SK-N-DZ (cell line): ENCODE results near the gene KRTAP17-1.
"Not testable (repeated sequence)": the region's sequence is repeated elsewhere in the genome, so short reads cannot be mapped to it uniquely, and the experiment has no call there.

Experiments
- DNase-seq: peaks from one replicate; pipeline ENCODE4 v3.0.0-alpha.2; 2015; ENCODE audit warnings: low spot score
- small RNA-seq, 2 experiments: library from RNA; depleted of rRNA; stranded (forward); fragments of <200 nt; gene quantifications; one replicate each; pipeline ENCODE3, GENCODE V24; 2014

KRTAP17-1 gene

DNA sequence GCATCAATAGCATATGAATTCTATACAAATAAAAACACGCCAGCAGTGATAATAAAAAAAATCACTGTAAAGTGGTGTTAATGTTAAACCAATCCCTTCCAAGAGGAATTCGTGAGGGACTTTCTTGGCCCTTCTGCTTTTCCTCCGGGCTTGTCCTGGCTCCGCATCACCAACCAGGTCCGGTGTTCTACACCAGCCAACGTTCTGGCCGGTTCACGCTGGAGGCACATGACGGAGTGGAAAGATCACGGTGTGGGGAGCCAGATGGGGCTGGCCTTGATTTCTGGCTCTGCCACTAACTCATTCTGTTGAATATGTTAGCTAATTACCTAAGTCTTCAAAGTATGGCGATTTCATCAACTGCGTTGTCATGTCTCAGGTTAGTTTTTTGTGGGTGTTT is 11.4 kb downstream of the KRTAP17-1 start:
- no peak for DNase-seq

DNA sequence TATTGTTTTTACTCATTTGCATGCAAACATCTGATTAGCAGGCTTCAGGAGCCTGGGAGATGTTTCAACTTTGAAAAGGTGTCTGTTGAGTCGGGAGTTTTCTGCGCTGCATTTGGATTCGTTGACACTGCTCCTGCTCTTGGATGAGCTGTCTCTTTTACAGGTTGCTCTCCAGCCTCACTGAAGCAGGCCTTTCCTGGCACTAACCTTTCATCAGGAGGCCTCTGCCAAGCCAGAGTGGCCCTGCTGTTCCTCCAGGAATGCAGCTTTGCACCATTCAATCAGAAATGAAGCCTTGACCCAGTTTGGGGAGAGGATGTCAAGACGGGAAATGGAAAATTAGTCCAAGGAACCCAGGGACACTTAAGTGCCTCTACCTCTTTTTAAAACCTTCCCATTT is 12.5 kb downstream of the KRTAP17-1 start:
- DNase-seq: no peak

DNA sequence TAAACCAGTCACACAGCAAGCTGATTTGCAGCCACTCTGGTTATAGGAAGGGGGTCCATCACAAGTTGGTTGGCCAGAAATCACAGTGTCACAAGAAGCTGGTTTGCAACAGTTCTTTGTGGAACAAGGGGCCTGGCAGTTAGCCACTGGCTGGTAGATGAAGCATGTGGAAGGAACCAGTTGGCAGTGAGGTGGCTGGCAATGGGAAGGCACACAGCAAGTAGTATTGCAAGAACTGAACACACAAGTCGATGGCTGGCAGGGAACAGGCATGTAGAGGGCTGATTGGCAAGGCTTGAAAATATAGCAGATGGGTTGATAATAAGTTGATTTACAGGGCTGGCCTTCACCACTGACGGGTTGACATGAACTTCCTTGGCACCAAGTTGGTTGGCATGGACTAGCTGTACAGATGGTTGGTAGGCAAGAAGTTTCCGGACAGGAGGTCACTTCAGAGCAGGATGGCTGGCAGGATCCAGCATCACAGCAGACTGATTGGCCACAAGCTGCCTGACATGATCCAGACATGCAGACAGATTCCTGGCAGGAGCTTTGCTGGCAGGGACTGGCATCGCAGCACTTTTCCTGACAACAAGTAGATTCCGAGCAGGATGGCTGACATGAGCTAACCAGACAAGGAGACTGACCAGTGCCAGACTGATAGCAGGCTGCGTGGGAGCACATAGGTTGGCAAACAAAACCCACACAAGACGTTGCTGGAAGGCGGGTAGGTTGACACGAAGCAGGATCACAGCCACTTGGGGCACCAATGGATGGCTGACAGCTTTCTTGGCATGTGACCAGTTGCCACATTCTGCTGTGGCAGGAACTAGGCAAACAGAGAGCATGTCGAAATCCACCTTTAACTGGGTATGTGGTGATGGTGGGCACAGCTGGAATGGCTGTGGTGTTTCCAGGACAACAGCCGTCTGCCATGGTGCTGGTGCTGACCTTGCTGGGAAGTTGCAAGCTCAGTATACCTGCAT is 13.3 kb downstream of the KRTAP17-1 start, which contains the start of gene KRTAP29-1:
KRTAP29-1 (minus strand) TSS at position 936 of the 986 bp plus-strand sequence; CDS start at position 936, 0 bp downstream.
- no peak for DNase-seq

DNA sequence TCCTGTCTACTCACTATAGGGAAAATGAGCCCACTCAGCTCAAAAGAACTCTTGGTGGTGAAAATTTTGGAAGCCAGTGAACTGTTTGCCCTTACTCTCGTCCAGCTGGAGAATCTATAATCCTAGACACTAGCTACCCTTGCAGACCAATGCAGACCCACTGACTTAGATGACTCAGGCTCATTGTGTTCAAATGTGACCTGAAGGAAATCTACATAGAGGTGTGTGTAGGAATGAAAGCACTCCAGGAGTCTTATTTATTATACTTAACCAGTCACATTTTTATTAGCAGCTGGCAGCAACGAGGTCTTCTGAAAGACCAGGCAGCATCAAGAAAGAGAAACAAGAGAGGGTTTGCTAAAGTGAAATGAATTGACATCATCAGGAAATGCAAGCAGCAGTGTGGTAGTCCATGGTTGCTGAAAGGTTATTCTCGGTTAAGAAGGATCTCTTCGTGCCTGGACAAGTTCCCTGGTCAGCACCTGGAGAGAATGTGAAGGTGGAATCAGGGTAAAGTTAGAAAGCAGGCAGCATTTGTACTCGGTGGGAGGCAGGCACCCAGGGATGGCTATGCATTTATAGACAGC is 14.2 kb downstream of the KRTAP17-1 start:
- DNase-seq: no peak

DNA sequence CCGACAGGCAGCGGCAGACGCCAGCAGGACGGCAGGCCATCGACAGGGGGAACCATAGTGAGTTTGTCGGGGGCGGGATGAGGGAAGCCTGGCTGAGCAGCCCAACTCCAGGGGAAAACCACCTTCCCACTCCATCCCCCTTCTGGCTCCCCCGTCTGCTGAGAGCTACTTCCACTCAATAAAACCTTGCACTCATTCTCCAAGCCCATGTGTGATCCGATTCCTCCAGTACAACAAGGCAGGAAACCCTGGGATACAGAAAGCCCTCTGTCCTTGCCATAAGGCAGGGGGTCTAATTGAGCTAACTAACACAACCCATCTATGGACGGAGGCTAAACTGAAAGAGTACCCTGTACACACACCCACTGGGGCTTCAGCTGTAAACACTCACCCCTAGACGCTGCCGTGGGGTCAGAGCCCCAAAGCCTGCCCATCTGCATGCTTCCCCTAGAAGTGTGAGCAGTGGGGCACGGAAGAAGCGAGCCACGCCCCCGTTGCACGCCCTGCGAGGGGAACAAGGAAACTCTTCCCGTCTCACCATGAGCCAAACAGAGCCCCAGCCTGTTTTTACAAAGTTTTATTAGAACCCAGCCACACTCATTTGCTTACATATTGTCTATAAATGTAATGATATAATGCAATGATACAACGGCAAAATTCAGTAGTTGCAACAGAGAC is 16.9 kb downstream of the KRTAP17-1 start:
- no peak for DNase-seq

DNA sequence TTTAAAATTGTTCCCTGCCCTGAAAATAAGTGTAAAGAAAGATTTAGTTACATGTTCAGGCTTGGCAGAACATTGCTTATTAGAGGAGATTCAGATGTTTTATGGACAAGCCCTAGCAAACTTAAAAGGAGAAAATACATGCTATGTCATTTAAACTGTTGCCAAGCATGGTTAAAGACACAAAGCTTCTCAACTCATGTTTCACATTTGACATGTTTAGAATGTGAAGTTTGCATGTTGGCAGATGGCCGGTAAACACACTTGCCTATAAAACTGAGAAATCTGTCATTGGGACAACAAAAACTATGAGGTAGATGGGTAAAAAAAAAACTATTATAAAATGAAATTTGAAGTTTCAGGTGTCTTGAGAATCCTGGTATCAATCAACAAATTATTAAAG is 18.7 kb downstream of the KRTAP17-1 start:
- DNase-seq: no peak

DNA sequence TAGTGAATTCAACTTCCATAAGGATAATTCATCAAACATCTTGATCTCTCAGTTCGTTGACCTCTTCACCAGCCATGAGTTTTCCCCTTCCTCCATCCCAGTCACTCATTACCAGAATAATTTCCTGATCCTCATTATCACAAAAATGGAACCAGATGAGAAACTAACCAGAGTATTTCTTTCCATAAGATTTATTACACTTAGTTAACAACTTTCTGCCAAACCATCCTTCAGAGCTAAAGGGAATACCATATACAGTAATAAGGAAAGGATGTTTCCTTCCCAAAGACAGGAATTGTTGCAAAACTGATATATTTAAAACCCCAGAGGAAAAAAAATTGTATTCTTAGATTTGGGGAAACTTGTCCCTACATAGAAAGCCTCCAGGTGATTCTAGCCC is 21.5 kb downstream of the KRTAP17-1 start:
- no peak for DNase-seq

DNA sequence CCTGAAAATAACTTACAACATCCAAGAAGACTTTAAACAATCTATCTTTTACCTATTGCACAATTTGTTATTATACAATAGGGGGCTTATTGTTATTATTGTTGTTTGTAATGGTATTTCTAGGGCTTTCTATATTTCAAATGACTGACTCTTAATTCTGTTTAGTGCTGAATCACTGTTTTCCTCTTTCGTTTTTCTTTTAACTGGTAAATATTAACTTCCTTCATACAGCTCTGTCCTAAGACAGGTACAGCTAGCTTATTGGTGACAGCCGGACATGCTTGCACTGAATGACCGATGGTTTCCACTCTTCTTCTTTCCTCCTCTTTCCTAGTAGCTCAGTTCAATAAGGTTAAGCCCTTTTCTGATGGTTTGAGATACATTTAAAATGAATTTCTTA is 28.5 kb downstream of the KRTAP17-1 start:
- DNase-seq: no peak

DNA sequence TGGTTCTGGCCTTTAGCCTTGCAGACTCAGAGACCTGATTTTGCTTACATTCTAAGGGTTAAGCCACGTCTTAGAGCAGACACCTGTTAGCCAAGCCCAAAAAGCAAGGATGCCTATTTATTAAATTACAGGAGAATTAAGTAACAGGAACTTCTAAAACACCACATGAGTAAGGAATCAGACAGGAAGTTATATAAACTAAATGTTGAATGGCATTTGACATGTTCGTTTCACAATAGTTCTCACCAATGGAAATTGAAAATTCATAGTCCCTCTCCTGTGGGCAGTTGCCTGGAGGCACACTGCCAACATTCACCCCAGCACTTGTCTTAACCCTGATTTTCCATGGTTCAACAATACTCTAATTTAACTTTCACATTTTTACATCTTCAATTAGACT is 31.0 kb downstream of the KRTAP17-1 start:
- peak; percentile 0 for DNase-seq

DNA sequence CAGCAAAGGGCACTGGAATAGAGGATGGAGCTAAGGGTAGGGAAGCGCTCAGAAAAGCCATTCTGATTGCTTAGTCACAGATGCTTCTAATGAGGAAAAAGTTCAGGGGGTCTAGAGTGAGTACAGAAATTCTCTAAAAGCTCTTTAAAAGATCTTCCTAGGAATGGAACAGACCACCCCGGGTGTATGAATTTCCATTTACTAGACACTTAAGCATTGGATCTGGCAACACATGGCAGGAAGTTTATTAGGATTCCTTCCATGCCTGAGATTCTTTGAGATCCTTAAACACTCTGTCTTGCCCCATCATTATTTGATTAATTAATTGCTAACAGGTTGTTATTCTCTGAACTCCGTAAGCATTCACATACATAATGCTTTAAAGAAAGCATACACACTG is 31.5 kb downstream of the KRTAP17-1 start:
- DNase-seq: peak; percentile 0

DNA sequence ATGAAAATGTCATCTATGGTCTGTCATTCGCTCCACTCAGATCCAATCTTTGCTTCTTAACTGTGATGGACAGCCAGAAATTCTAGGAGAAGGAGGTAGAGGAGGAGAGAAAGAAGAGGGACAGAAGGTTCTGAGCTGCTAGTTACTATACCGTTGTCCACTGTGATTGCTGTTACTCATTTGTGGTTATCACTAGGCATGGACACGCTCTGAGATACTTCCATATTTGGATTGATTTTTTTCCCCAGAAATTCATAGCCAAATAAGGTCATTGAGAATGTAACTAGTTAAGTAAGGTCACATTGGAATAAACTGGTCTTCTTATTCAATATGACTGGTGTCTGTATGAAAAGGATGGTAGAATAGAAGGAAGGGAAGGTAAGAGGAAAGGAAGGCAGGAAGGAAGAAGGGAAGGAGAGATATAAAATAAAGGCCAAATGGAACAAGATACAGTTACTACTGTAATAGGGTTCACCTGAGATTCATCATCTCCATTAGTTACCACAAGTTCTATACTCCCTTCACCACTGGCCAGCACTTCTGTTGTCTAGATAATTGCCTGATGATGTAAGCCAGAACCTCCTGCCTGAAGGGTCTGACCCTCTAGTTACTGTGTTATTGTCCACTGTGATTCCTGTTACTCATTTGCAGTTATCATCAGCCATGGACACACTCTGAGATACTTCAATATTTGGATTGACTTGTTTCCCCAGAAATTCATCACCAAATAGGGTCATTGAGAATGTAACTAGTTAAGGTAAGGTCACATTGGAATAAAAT is 37.1 kb downstream of the KRTAP17-1 start:
- peak; percentile 0 for DNase-seq

DNA sequence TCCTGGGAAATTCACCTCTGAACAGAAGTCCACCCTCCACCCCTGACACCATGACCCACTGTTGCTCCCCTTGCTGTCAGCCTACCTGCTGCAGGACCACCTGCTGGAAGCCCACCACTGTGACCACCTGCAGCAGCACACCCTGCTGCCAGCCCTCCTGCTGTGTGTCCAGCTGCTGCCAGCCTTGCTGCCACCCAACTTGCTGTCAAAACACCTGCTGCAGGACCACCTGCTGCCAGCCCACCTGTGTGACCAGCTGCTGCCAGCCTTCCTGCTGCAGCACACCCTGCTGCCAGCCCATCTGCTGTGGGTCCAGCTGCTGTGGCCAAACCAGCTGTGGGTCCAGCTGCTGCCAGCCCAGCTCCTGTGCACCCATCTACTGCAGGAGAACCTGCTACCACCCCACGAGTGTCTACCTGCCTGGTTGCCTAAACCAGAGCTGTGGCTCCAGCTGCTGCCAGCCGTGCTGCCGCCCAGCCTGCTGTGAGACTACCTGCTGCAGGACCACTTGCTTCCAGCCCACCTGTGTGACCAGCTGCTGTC is 39.8 kb downstream of the KRTAP17-1 start, which contains the start of gene KRTAP9-7:
KRTAP9-7 (plus strand) TSS at position 51 of the 543 bp plus-strand sequence; CDS start at position 51, 0 bp downstream.
- not testable (repeated sequence) for DNase-seq

DNA sequence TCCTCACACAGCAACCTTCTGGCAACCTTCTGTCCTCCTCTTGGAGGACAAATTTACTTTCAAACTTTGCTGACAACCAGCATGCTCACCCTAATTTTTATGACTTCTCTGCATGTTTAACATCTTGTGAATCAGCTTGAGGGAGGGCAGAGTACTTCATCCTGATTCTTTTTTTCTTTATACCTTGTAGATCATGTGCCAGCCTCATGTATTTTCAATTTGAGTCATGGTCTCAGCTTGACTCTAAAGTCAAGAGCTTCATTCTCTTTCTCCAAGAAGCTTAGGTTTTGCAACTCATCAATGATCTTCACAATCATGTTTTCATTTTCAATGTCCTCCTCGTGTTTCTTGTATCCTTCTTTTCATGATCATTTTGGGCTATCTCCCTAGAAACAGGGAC is 43.7 kb downstream of the KRTAP17-1 start:
- no peak for DNase-seq

DNA sequence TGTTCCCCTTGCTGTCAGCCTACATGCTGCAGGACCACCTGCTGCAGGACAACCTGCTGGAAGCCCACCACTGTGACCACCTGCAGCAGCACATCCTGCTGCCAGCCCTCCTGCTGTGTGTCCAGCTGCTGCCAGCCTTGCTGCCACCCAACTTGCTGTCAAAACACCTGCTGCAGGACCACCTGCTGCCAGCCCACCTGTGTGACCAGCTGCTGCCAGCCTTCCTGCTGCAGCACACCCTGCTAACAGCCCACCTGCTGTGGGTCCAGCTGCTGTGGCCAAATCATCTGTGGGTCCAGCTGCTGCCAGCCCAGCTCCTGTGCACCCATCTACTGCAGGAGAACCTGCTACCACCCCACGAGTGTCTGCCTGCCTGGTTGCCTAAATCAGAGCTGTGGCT is 44.2 kb downstream of the KRTAP17-1 start:
- DNase-seq: not testable (repeated sequence)

DNA sequence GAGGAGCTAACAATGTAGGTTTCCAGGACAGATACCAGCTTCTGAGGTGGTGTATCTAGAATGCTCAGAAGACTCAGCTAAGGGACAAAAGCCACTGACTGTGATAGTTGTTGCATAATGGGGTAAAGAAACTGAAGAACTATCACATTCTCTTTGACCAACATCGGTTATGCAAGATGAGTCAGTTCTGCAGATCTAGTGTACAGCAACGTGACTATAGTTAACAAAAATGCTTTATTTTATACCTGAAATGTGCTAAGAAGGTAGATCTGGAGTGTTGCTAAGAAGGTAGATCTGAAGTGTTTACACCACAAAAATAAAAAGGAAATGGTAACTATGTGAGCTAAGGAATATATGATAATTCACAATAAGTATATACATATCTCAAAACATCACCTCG is 47.8 kb downstream of the KRTAP17-1 start:
- no peak for DNase-seq

DNA sequence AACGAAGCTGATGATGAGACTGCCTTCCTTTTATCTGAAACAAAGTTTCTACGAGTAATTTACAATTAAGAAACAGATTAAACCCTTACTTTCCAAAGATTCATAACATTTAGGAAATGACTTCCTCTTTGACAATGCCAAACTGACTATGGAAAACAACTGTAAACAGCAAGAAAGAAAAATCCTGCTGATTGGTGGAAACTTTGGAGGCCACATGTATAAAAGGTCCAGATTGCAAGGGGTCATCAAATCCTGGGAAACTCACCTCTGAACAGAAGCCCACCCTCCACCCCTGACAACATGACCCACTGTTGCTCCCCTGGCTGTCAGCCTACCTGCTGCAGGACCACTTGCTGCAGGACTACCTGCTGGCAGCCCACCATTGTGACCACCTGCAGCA is 50.4 kb downstream of the KRTAP17-1 start, which contains the start of gene KRTAP9-6:
KRTAP9-6 (plus strand) TSS at position 301 of the 400 bp plus-strand sequence; CDS start at position 301, 0 bp downstream.
- no peak for DNase-seq

Small RNA genes within 50 kb of the gene (small RNA-seq; reads per million reads assigned to genes)
- gene KRTAP9-10P: 0 reads per million in 2 experiments
